Measurements from ENCODE around the gene ENTR1. TPM values are rescaled to one million over a fixed set of nuclear protein-coding genes. Genes with fewer than 3 reads are reported as not detected.
A peak's percentile ranks its signal among the peaks of the same experiment; 100 is the strongest.

ENTR1 gene
- total and polyA plus RNA-seq, 10 of the 15 experiments (the other 5 are each of a cell fraction or from before 2014, with no cell fraction given): 8.2 to 96.4 (median 41.1) TPM

DNA sequence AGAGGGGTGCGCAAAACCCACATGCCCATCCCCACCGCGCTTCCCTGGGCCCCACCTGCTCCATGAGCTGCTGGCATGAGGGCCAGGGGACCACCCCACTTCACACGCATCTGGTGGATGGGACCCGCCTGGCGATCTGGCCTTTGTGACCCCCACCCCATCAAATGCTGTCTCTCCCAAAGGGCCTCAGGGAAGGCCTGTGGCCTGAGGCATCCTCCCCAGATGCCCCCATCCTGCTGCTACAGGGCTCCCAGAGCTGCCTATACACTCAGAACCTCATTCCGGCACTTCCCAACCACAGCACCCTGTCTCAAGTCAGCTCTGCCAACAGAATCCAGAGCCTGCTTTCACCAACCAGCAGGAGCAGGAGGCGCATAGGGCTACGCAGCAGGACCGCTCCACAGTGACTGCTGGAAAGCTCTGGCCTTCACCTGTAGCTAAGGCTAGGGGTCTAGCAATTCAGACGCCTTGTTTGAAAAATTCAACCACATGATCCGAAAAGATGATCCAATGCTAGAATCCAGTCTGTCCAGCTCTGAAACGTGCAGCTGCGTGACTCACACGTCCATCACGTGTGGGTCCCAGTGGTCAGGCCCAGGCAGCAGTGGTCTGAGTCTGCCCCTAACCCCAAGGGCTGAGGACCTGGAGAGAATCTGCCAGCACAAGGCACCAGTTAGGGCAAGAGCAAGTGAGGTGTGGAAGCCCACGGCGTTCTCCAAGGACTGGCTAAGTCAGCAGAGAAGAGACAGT, 9.1 kb downstream of the ENTR1 start:
- 93% methylated on average over 18 of the region's 18 CpGs for WGBS (ENCODE audit: insufficient coverage, insufficient replicate concordance, low lambda C conversion rate, missing lambda C conversion rate)
- H3K36me3 ChIP-seq (ENCODE audit: control insufficient read depth in 2 of 2, insufficient read depth in 2 of 2, low read length in 1 of 2): peaks cover 7 to 19% of the 10 kb centered on the region in 2 experiments; a peak in 3 of 4 replicates
- TF ChIP-seq SUZ12 (IDR thresholded peaks at IDR 0.05; ENCODE audit: unreplicated experiment) (no peak), SMAD1 (IDR thresholded peaks at IDR 0.05; ENCODE audit: low read depth, partially characterized antibody) (no peak), POLR2A (IDR thresholded peaks at IDR 0.05; ENCODE audit: low read depth, low read length) (peak; percentile 54; the same call in 1 of the 2 replicates), NR2C2 (IDR thresholded peaks at IDR 0.05; ENCODE audit: borderline replicate concordance, control insufficient read depth, insufficient read length, low read depth) (no peak), ZSCAN29 (IDR thresholded peaks at IDR 0.05) (no peak), ASH2L (IDR thresholded peaks at IDR 0.05; ENCODE audit: borderline replicate concordance, low read depth) (no peak), SRF (IDR thresholded peaks at IDR 0.05; ENCODE audit: low read depth in 2 of 2, low read length in 2 of 2) (no peak)
- in situ Hi-C loops (cut with MboI) (no loop called here), intact Hi-C loops (cut with micrococcal nuclease; ENCODE audit: unreplicated experiment) (no loop called here)
- peaks cover 38% of the 10 kb centered on the region for H3K4me1 ChIP-seq (ENCODE audit: control insufficient read depth, insufficient read depth, low read length)
- H3K27ac ChIP-seq (ENCODE audit: control insufficient read depth, insufficient read depth): no peak overlapping the region
- FAIRE-seq (no peak), ATAC-seq (no peak), DNase-seq (ENCODE audit: low read depth, low spot score) (no peak)
- H4K20me1 ChIP-seq (ENCODE audit: control insufficient read depth, insufficient read depth): no peaks in the 10 kb centered on the region
- no peak overlapping the region for H3K4me3 ChIP-seq
- H3K27me3 ChIP-seq (replicated peaks in 1 of 2; ENCODE audit: control insufficient read depth in 2 of 2, insufficient read depth in 2 of 2, low read length in 1 of 2): no peaks in the 10 kb centered on the region
- POLR2A ChIA-PET: interaction anchor here (1.1 to 2.4 kb wide), 3 partner anchors 8 to 39 kb away, joined by 3 to 11 read pairs (median 3); partner anchors contain the start of genes ENTR1 and PMPCA
- peaks cover 28% of the 10 kb centered on the region for H3K79me2 ChIP-seq (ENCODE audit: control insufficient read depth, insufficient read depth, low read length)
- CTCF ChIA-PET: interaction anchor here (0.5 to 2.5 kb wide), 10 partner anchors 8 to 311 kb away, joined by 3 to 21 read pairs (median 4); partner anchors contain the start of genes DNLZ, ENTR1 and PMPCA
- BruUV-seq (replicated peaks): no TSS peak
- SMC1A ChIA-PET (ENCODE audit: uncharacterized antibody, unreplicated experiment): interaction anchor here (1.1 kb wide), 1 partner anchor 8 kb away, joined by 4 read pairs; the partner anchor contains the start of gene ENTR1
- H3K4me2 ChIP-seq (ENCODE audit: control insufficient read depth, insufficient read depth): no peak overlapping the region
- no peak overlapping the region for H3K9ac ChIP-seq (ENCODE audit: control insufficient read depth, insufficient read depth, low read length)
- RAD21 ChIA-PET (ENCODE audit: unreplicated experiment): interaction anchor here (0.6 to 1.7 kb wide), 3 partner anchors 8 to 233 kb away, joined by 3 to 6 read pairs (median 3); partner anchors contain the start of gene DNLZ
- no peak overlapping the region for H2AFZ ChIP-seq (ENCODE audit: control insufficient read depth, low read depth, low read length)
- H3K9me3 ChIP-seq (replicated peaks; ENCODE audit: control insufficient read depth, insufficient read depth, low read length): no peaks in the 10 kb centered on the region

Data from GM12878 (cell line).